Panc1 (cell line): ENCODE measurements around the gene SLC34A1.

ENCODE experiments used
- SIN3A ChIP-seq: IDR thresholded peaks from 2 replicates; pipeline ENCODE4 v1.6.1; 2012; ENCODE audit warnings: low read depth, mild to moderate bottlenecking, low read length, moderate library complexity, borderline replicate concordance; ENCODE audit not compliant: insufficient read depth
- TF ChIP-seq, protein P1 (sequence below), 2 experiments: IDR thresholded peaks; 2 replicates each; pipeline ENCODE4 v1.6.1; 2011 to 2012; ENCODE audit warnings: low read depth in 2 of 2, control low read depth in 1 of 2, low read length in 1 of 2, mild to moderate bottlenecking in 1 of 2, moderate library complexity in 1 of 2; ENCODE audit not compliant: insufficient read depth in 1 of 2
- TF ChIP-seq, protein P2 (sequence below): fragments of 450-650 bp; IDR thresholded peaks from 2 replicates; pipeline ENCODE4 v1.5.1; 2017; ENCODE audit warnings: mild to moderate bottlenecking

DNA sequence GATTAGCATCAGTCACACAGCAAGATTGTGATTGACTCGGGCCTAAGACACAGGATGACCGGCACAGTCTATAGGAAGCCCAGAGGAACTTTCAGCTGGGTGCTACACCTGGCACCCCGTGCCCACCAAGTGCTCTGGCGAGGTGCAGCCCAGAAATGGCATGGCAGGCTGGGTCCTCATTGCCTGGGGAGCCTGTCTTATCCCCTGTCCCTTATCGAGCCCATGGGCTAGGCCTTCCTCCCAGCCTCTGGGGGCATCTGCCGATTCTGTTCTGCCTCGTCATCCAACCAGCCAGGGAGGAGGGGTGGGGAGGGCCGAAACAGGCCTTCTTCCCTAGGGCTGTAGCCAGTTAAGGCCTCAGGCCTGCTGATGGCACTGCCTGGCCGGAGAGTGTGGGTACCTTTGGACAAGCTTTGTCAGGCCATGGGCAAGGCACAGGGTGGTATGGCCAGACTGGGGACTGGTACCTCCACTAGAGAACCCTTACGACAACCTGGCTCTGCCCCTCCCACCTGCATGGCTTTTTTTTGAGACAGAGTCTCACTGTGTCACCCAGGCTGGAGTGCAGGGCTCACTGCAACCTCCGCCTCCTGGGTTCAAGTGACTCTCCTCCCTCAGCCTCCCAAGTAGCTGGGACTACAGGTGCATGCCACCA lies 43.8 kb downstream of the SLC34A1 start:
- TF ChIP-seq, protein P1, sequence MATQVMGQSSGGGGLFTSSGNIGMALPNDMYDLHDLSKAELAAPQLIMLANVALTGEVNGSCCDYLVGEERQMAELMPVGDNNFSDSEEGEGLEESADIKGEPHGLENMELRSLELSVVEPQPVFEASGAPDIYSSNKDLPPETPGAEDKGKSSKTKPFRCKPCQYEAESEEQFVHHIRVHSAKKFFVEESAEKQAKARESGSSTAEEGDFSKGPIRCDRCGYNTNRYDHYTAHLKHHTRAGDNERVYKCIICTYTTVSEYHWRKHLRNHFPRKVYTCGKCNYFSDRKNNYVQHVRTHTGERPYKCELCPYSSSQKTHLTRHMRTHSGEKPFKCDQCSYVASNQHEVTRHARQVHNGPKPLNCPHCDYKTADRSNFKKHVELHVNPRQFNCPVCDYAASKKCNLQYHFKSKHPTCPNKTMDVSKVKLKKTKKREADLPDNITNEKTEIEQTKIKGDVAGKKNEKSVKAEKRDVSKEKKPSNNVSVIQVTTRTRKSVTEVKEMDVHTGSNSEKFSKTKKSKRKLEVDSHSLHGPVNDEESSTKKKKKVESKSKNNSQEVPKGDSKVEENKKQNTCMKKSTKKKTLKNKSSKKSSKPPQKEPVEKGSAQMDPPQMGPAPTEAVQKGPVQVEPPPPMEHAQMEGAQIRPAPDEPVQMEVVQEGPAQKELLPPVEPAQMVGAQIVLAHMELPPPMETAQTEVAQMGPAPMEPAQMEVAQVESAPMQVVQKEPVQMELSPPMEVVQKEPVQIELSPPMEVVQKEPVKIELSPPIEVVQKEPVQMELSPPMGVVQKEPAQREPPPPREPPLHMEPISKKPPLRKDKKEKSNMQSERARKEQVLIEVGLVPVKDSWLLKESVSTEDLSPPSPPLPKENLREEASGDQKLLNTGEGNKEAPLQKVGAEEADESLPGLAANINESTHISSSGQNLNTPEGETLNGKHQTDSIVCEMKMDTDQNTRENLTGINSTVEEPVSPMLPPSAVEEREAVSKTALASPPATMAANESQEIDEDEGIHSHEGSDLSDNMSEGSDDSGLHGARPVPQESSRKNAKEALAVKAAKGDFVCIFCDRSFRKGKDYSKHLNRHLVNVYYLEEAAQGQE (IDR thresholded peaks at IDR 0.05; ENCODE audit: insufficient read depth in 1 of 2, low read depth in 2 of 2, low read length in 1 of 2) = no peak
- TF ChIP-seq, protein P2, sequence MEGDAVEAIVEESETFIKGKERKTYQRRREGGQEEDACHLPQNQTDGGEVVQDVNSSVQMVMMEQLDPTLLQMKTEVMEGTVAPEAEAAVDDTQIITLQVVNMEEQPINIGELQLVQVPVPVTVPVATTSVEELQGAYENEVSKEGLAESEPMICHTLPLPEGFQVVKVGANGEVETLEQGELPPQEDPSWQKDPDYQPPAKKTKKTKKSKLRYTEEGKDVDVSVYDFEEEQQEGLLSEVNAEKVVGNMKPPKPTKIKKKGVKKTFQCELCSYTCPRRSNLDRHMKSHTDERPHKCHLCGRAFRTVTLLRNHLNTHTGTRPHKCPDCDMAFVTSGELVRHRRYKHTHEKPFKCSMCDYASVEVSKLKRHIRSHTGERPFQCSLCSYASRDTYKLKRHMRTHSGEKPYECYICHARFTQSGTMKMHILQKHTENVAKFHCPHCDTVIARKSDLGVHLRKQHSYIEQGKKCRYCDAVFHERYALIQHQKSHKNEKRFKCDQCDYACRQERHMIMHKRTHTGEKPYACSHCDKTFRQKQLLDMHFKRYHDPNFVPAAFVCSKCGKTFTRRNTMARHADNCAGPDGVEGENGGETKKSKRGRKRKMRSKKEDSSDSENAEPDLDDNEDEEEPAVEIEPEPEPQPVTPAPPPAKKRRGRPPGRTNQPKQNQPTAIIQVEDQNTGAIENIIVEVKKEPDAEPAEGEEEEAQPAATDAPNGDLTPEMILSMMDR = no peak
- no peak for TF ChIP-seq SIN3A
